ENCODE measurements around the gene SPC25. TPM values are rescaled to one million over a fixed set of nuclear protein-coding genes. Genes with fewer than 3 reads are reported as not detected.

The SPC25 gene
- total RNA-seq, 1 donor from 2014 or later: 2.6 TPM

- DNase-seq: no peak
Measured at GRCh38 chr2:168835969-168836368, 54.3 kb downstream of the SPC25 start.

GRCh38 chr2:168831662-168832061 is 58.6 kb downstream of the SPC25 start:
- DNase-seq: no peak

DNA sequence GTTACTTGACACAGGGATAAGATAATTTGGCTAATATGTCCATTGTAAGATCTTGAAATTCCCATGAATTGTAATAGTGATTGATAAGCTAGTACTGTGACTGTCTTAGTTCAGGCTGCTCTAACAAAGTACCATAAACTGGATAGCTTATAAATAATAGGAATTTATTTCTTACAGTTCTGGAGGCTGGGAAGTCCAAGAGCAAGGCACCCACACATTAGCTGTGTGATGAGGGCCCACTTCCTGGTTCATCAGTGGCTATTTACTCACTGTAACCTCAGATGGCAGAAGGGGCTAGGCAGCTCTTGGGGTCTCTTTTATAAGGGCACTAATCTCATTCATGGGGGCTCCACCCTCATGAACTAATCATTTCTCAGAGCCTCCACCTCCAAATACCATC is 59.3 kb downstream of the SPC25 start:
- no peak for DNase-seq

DNA sequence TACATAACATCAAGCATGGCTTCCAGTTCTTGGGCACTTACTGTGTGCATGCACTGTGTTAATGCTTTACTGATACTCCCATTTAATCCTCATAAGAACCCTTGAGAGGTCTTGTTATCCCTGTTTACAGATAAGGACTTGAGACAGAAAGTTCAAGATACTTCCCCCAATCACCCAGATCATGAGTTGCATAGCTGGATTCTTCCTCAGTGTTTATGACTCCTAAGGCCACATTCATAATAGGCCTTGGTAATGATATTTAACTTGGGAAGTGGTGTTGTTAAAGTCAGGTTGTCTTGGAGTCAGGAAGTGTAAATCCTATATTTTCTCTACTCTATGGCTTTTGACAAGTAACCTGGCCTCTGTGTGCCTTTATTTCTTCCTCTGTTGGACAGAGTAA is 65.1 kb downstream of the SPC25 start:
- DNase-seq: no peak

GRCh38 chr2:168821992-168822391 is 68.2 kb downstream of the SPC25 start:
- no peak for DNase-seq

DNA sequence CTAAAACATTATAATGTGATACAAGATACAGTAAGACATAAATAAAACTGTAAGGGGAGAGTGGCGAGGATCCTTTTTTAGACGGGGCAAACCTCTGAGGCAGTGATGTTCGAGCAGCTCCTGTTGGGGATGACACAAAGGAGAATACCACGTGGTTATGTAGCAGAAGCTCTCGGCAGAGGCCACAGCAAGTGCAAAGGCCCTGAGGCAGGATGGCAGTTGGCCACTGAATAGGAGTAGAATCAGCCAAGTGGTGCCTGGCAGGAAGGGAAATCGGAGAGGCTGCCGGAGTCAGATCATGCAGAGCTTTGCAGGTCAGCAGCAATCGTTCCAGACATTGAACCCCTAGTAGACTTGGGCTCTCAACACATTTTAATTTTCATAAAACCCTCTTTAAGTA is 68.7 kb downstream of the SPC25 start:
- no peak for DNase-seq

Other genes with a start within 250 kb of the SPC25 start
- gene NOSTRIN, start 87.8 kb downstream of the SPC25 start, total RNA-seq: 4.5 and 34.9 TPM in 2 replicates
- not detected in 2 replicates for gene G6PC2, start 10.9 kb upstream of the SPC25 start, total RNA-seq
- under 0.01 and 0.09 TPM in 2 replicates for gene ABCB11, start 140.9 kb upstream of the SPC25 start, total RNA-seq
- 0.19 TPM in 1 of 2 replicates, not detected in the other for gene DHRS9, start 179.1 kb upstream of the SPC25 start, total RNA-seq